Caco-2 (cell line): ENCODE measurements around the gene SFMBT1. TPM values are rescaled to one million over a fixed set of nuclear protein-coding genes. Genes with fewer than 3 reads are reported as not detected.

ENCODE experiments used
- BruUV-seq: library from RNA; stranded (reverse); fragments of 400-500 nt; replicated peaks from 2 replicates; lab custom pipeline; 2021; lab: Mats Ljungman, UMichigan
- CTCF ChIA-PET: fragments of 300-600 bp; sonication (Branson Sonifier 250); formaldehyde crosslinking; loops from one replicate; lab custom pipeline; 2022; ENCODE audit warnings: antibody characterized with exemption; lab: Charles Lee
- POLR2A ChIA-PET: fragments of 300-600 bp; sonication (Branson Sonifier 250); formaldehyde crosslinking; loops from one replicate; lab custom pipeline; 2022; ENCODE audit warnings: antibody characterized with exemption; lab: Charles Lee
- DNase-seq, 2 experiments: peaks; one replicate each; pipeline versions ENCODE4 v3.0.0 to v3.0.0-alpha.2; 2020 to 2022
- H3K27me3 ChIP-seq: replicated peaks from 2 replicates; pipeline ENCODE4 v1.6.0; 2011; ENCODE audit warnings: low read length; ENCODE audit not compliant: control insufficient read depth, insufficient read depth
- H3K36me3 ChIP-seq: 2 replicates; pipeline ENCODE4 v1.5.1; 2011; ENCODE audit warnings: low read length; ENCODE audit not compliant: control insufficient read depth, insufficient read depth
- H3K4me1 ChIP-seq: fragments of 250-450 bp; sonication (Bioruptor Pico); 2 replicates; pipeline ENCODE4 v1.5.1; 2020; ENCODE audit warnings: mild to moderate bottlenecking
- H3K4me3 ChIP-seq: 2 replicates; pipeline ENCODE4 v1.5.1; 2011; ENCODE audit warnings: low read depth, mild to moderate bottlenecking, control low read depth, low read length
- H3K9me3 ChIP-seq: fragments of 250-450 bp; sonication (Bioruptor Pico); 2 replicates; pipeline ENCODE4 v1.5.1; 2020; ENCODE audit warnings: mild to moderate bottlenecking, moderate library complexity
- H3K27ac Mint-ChIP-seq: one replicate; pipeline ENCODE4 v1.8.0; 2022; ENCODE audit warnings: mixed read lengths; ENCODE audit not compliant: unreplicated experiment
- H3K27me3 Mint-ChIP-seq: one replicate; pipeline ENCODE4 v1.8.0; 2022; ENCODE audit warnings: mixed read lengths; ENCODE audit not compliant: insufficient read depth, unreplicated experiment
- H3K36me3 Mint-ChIP-seq: one replicate; pipeline ENCODE4 v1.8.0; 2022; ENCODE audit warnings: mild to moderate bottlenecking, mixed read lengths; ENCODE audit not compliant: insufficient read depth, unreplicated experiment
- H3K4me1 Mint-ChIP-seq: one replicate; pipeline ENCODE4 v1.8.0; 2022; ENCODE audit warnings: low read depth, mixed read lengths; ENCODE audit not compliant: unreplicated experiment
- H3K4me3 Mint-ChIP-seq: one replicate; pipeline ENCODE4 v1.8.0; 2022; ENCODE audit warnings: mild to moderate bottlenecking, moderate library complexity, mixed read lengths; ENCODE audit not compliant: unreplicated experiment
- H3K9me3 Mint-ChIP-seq: one replicate; pipeline ENCODE4 v1.8.0; 2022; ENCODE audit warnings: mixed read lengths; ENCODE audit not compliant: unreplicated experiment
- intact Hi-C: fragments of 100-400 bp; cut with micrococcal nuclease; formaldehyde crosslinking; loops from one replicate; pipeline ENCODE4 v1.10.0; 2022; ENCODE audit not compliant: unreplicated experiment
- total RNA-seq: library from RNA; stranded (reverse); gene quantifications from 2 replicates; pipeline ENCODE4 v1.2.3, GENCODE V29; 2022
- TF ChIP-seq, protein P1 (sequence below), 2 experiments: fragments of 200-600 bp in 1 of 2; IDR thresholded peaks; 1 replicate in 1 of 2; 2 replicates in 1 of 2; pipeline versions ENCODE4 v1.5.1 to v1.8.0; 2011 to 2022; ENCODE audit warnings: antibody characterized with exemption in 1 of 2, control low read depth in 1 of 2, inconsistent platforms in 1 of 2, low read depth in 1 of 2, low read length in 1 of 2, mild to moderate bottlenecking in 1 of 2, moderate library complexity in 1 of 2; ENCODE audit not compliant: insufficient read depth in 1 of 2, severe bottlenecking in 1 of 2, unreplicated experiment in 1 of 2

Gene SFMBT1
- total RNA-seq, 1 experiment from 2014 or later: 45.3 TPM

GRCh38 chr3:52962160-52962559 lies 83.7 kb downstream of the SFMBT1 start:
- intact Hi-C loops: no loop called here
- DNase-seq: no peak
- no peaks in the 10 kb centered on the region; the same call in 1 of the 2 replicates for H3K36me3 ChIP-seq
- Mint-ChIP-seq H3K4me1 (no peaks in the 10 kb centered on the region), H3K4me3 (no peak overlapping the region), H3K27ac (no peak overlapping the region), H3K27me3 (no peaks in the 10 kb centered on the region), H3K9me3 (no peaks in the 10 kb centered on the region), H3K36me3 (peaks cover 16% of the 10 kb centered on the region)
- no peaks in the 10 kb centered on the region for H3K27me3 ChIP-seq
- H3K9me3 ChIP-seq: no peaks in the 10 kb centered on the region
- TF ChIP-seq, protein P1, sequence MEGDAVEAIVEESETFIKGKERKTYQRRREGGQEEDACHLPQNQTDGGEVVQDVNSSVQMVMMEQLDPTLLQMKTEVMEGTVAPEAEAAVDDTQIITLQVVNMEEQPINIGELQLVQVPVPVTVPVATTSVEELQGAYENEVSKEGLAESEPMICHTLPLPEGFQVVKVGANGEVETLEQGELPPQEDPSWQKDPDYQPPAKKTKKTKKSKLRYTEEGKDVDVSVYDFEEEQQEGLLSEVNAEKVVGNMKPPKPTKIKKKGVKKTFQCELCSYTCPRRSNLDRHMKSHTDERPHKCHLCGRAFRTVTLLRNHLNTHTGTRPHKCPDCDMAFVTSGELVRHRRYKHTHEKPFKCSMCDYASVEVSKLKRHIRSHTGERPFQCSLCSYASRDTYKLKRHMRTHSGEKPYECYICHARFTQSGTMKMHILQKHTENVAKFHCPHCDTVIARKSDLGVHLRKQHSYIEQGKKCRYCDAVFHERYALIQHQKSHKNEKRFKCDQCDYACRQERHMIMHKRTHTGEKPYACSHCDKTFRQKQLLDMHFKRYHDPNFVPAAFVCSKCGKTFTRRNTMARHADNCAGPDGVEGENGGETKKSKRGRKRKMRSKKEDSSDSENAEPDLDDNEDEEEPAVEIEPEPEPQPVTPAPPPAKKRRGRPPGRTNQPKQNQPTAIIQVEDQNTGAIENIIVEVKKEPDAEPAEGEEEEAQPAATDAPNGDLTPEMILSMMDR (IDR thresholded peaks at IDR 0.05; ENCODE audit: insufficient read depth in 1 of 2, low read depth in 1 of 2, low read length in 1 of 2, severe bottlenecking in 1 of 2, unreplicated experiment in 1 of 2): no peak
- BruUV-seq: no TSS peak
- no peaks in the 10 kb centered on the region for H3K4me1 ChIP-seq
- no peak overlapping the region for H3K4me3 ChIP-seq
- ChIA-PET CTCF (no interaction called here), POLR2A (no interaction called here)

DNA sequence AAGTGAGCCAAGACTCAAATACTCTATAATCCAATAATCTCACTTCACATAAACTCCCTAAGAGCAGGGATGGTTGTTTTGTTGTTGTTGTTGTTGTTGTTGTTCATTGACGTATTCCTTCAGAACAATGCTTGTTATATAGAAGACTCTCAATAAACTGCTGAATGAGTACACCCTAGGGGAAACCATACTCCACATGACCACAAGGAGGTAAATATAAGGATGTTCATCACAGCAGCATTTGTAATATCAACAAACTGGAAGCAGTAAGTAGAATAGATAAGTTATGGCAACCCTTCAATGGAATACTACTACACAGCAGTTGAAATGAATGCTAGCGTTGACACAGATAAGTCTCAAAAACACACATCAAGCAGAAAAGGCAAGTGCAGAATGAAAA lies 86.1 kb downstream of the SFMBT1 start:
- Histone ChIP-seq H3K36me3 (no peaks in the 10 kb centered on the region; the same call in 1 of the 2 replicates), H3K27me3 (no peaks in the 10 kb centered on the region), H3K4me3 (no peak overlapping the region), H3K4me1 (no peaks in the 10 kb centered on the region), H3K9me3 (no peaks in the 10 kb centered on the region)
- Mint-ChIP-seq H3K36me3 (peaks cover 4% of the 10 kb centered on the region), H3K4me1 (no peaks in the 10 kb centered on the region), H3K9me3 (no peaks in the 10 kb centered on the region), H3K27ac (no peak overlapping the region), H3K4me3 (no peak overlapping the region), H3K27me3 (no peaks in the 10 kb centered on the region)
- intact Hi-C loops: no loop called here
- no TSS peak for BruUV-seq
- TF ChIP-seq, protein P1 (IDR thresholded peaks at IDR 0.05; ENCODE audit: insufficient read depth in 1 of 2, low read depth in 1 of 2, low read length in 1 of 2, severe bottlenecking in 1 of 2, unreplicated experiment in 1 of 2): no peak
- ChIA-PET CTCF (no interaction called here), POLR2A (no interaction called here)
- DNase-seq: no peak

DNA sequence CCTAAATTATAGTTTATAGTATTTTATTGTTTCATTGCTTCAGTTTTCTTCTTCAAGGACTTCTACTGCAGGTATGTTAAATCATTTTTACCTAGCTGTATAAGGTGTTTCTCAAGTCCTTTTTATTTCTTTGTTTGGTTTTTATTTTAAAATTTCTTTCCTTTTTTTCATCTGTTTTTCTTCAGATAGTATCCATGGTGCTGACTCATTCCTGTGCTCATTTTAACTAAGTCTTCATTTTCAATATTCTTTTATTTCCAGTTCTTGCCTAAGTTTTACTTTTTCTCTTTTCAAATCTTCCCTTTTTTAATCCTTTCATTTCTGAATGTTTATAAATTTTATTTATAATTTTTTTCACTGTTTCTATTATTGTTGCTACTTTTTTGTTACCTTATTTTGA lies 106.3 kb downstream of the SFMBT1 start:
- CTCF ChIA-PET: no interaction called here
- no TSS peak for BruUV-seq
- intact Hi-C loops: no loop called here
- H3K27me3 ChIP-seq: no peaks in the 10 kb centered on the region
- H3K36me3 ChIP-seq: no peaks in the 10 kb centered on the region; the same call in 1 of the 2 replicates
- Mint-ChIP-seq H3K4me3 (no peak overlapping the region), H3K27ac (no peak overlapping the region), H3K27me3 (no peaks in the 10 kb centered on the region), H3K36me3 (peaks cover 36% of the 10 kb centered on the region), H3K4me1 (no peaks in the 10 kb centered on the region), H3K9me3 (no peaks in the 10 kb centered on the region)
- no peak for DNase-seq
- H3K4me3 ChIP-seq: no peak overlapping the region
- POLR2A ChIA-PET: no interaction called here
- H3K9me3 ChIP-seq: no peaks in the 10 kb centered on the region
- TF ChIP-seq, protein P1 (IDR thresholded peaks at IDR 0.05; ENCODE audit: insufficient read depth in 1 of 2, low read depth in 1 of 2, low read length in 1 of 2, severe bottlenecking in 1 of 2, unreplicated experiment in 1 of 2): no peak
- no peaks in the 10 kb centered on the region for H3K4me1 ChIP-seq
